ENCODE measurements around the gene METTL22.

GRCh38 chr16:8645831-8646230, 24.3 kb downstream of the METTL22 start:
- no peak for TF ChIP-seq MAX (IDR thresholded peaks at IDR 0.05; ENCODE audit: insufficient read depth, insufficient read length)
- TF ChIP-seq CTCF (IDR thresholded peaks at IDR 0.05; ENCODE audit: extremely low read depth in 1 of 2, insufficient read depth in 1 of 2, low read depth in 1 of 2, low read length in 2 of 2): no peak
